Measurements from ENCODE around the gene MICAL3.
A peak's percentile ranks its signal among the peaks of the same experiment; 100 is the strongest.

MICAL3 gene

DNA sequence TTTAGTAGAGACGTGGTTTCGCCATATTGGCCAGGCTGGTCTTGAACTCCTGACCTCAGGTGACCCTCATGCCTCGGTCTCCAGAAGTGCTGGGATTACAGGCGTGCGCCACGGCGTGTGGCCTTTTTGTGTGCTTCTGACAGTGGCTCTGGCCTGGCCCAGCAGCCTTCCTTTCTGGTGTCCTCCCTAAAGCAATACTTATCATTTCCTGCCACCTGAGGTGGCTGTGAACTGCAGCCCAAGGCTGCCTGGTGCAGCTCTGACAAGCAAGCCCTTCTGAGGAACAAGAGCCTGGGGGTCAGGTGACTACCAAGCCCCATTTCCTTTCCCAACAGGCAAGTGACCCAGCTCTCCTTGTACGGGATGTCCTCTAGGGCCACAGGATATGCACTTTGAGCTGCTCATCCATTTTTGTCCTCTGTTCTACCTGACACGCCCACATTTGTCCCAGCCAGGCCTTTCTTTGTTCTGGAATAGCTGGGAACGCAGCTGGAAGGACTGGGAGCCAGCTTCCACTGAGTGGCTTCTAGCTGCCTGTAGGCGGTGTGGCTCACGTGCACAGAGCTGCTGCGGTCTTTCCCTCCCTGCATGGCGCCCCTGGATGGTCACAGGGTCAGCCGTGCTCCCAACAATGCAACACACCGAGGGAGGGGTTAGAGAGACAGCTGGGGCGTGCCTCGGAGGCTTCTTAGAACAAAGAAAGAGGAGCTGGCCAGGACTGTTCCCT lies 237.8 kb downstream of the MICAL3 start:
- Histone ChIP-seq H3K36me3 (replicated peaks) (no peaks in the 10 kb centered on the region), H3K27me3 (replicated peaks) (no peaks in the 10 kb centered on the region), H3K27ac (no peak overlapping the region), H3K4me3 (ENCODE audit: low read depth, low read length) (no peak overlapping the region)
- no peak for DNase-seq
- TF ChIP-seq, protein P1, sequence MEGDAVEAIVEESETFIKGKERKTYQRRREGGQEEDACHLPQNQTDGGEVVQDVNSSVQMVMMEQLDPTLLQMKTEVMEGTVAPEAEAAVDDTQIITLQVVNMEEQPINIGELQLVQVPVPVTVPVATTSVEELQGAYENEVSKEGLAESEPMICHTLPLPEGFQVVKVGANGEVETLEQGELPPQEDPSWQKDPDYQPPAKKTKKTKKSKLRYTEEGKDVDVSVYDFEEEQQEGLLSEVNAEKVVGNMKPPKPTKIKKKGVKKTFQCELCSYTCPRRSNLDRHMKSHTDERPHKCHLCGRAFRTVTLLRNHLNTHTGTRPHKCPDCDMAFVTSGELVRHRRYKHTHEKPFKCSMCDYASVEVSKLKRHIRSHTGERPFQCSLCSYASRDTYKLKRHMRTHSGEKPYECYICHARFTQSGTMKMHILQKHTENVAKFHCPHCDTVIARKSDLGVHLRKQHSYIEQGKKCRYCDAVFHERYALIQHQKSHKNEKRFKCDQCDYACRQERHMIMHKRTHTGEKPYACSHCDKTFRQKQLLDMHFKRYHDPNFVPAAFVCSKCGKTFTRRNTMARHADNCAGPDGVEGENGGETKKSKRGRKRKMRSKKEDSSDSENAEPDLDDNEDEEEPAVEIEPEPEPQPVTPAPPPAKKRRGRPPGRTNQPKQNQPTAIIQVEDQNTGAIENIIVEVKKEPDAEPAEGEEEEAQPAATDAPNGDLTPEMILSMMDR (IDR thresholded peaks at IDR 0.05; ENCODE audit: low read depth, low read length, missing control alignments) = no peak
- in situ Hi-C loops (cut with HindIII; ENCODE audit: low pct_ligation_motif_present, low sequenced_read_pairs) = no loop called here

DNA sequence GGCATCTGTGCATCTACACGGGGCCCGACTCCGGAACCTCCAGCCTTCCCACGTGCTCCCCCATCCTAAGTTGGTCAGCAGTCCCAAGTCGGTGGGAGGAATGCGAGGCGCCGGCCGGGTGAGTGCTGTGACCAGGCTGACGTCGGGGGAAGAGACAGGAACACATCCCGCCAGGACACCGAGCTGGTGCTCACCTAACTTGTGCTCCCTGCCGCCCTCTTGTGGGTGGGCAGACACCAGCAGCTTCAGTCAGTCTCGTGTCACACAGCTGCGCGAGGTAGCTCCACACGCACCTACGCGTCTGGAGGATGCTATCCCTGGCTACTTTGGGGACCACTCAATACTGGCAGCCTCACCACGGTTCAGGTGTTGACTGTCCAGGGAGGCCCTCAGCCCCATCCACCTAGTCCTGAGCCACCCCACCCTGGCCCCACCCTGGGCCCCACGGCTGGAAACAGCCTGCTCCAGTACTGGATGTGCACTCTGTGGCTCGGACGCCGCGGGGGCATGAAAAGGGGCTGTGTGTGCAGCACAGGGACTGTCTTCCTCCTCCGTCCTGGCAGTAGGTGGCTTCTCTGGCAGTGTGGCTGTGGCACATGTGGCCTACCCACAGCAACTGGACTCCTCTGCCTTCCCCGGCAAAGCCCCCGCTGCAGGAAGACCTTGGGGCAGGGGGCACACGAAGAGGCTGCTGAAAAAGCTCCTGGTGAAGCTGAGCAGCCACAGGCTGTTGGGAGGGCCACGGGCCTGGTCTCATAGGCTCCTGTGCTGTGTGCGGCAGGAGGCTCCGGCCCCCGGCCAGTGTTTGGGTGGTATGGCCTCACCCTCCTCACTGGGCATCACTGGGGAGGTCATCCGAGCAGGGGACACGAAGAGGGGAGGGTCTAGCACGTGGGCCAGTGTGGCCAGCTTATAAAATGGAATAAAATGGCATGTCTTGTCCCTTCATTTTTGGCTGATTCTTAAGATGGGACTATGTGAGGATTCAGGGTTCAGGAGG lies 238.9 kb downstream of the MICAL3 start:
- TF ChIP-seq, protein P1 (IDR thresholded peaks at IDR 0.05; ENCODE audit: low read depth, low read length, missing control alignments) = peak; percentile 71
- no peaks in the 10 kb centered on the region for H3K27me3 ChIP-seq (replicated peaks)
- DNase-seq = no peak
- H3K27ac ChIP-seq = no peak overlapping the region
- no peaks in the 10 kb centered on the region for H3K36me3 ChIP-seq (replicated peaks)
- in situ Hi-C loops (cut with HindIII; ENCODE audit: low pct_ligation_motif_present, low sequenced_read_pairs) = no loop called here
- H3K4me3 ChIP-seq (ENCODE audit: low read depth, low read length) = no peak overlapping the region

DNA sequence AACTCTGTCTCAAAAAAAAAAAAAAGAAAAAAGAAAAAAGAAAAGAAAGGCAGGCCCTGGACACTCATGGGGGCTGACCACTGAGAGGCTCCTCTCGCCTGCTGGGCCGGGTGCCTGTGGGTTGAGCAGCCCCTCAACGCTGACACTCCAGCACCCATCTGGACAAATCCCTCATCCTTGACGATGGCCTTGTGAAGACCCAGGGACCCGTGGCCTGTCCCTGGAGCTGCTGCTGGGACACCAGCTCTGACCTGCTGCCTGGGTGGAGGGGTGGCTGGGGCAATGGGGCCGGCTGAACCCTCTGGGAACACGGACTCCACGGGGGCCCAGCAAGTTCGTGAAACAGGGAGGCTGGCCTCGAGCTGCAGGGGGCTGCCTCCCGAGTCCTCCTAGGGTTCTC lies 239.6 kb downstream of the MICAL3 start:
- no peak for DNase-seq
- in situ Hi-C loops (cut with HindIII; ENCODE audit: low pct_ligation_motif_present, low sequenced_read_pairs) = no loop called here
- Histone ChIP-seq H3K27me3 (replicated peaks) (no peaks in the 10 kb centered on the region), H3K4me3 (ENCODE audit: low read depth, low read length) (no peak overlapping the region), H3K36me3 (replicated peaks) (no peaks in the 10 kb centered on the region), H3K27ac (no peak overlapping the region)
- TF ChIP-seq, protein P1 (IDR thresholded peaks at IDR 0.05; ENCODE audit: low read depth, low read length, missing control alignments) = no peak

DNA sequence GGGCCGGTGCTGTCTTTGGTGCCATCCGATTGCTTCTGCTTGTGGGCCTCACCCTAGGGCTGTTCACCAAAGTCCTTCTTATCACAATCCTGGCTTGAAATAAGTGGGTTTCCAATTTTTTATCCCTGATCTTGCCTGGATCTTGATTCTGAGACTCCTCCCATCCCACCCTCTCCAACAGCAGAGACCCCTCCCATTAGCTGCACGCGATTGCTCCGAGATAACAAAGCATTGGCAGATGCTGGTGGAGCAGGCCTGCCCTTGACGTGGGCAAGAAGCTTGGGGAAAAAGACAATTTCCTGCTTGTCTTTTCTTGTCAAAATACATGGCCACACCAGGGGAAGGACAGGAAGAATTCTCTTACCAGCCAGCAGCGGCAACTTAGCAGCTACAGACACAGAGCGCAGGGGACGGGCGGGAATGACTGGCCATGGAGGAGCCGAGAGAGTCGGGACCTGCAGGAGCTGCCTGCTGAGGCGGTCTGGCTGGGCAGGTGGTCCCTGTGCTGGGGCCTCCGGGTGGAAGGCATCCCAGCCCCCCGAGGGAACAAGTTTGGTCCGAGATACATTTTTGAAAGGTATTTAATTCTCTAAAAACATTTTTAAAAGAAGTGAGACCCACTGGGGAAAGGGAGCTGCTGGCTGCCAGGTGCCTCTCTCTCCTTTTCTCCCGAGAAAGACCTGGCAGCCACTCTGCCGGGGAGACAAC lies 240.4 kb downstream of the MICAL3 start:
- DNase-seq = no peak
- TF ChIP-seq, protein P1 (IDR thresholded peaks at IDR 0.05; ENCODE audit: low read depth, low read length, missing control alignments) = no peak
- no peak overlapping the region for H3K4me3 ChIP-seq (ENCODE audit: low read depth, low read length)
- H3K36me3 ChIP-seq (replicated peaks) = no peaks in the 10 kb centered on the region
- in situ Hi-C loops (cut with HindIII; ENCODE audit: low pct_ligation_motif_present, low sequenced_read_pairs) = no loop called here
- H3K27me3 ChIP-seq (replicated peaks) = no peaks in the 10 kb centered on the region
- H3K27ac ChIP-seq = no peak overlapping the region

DNA sequence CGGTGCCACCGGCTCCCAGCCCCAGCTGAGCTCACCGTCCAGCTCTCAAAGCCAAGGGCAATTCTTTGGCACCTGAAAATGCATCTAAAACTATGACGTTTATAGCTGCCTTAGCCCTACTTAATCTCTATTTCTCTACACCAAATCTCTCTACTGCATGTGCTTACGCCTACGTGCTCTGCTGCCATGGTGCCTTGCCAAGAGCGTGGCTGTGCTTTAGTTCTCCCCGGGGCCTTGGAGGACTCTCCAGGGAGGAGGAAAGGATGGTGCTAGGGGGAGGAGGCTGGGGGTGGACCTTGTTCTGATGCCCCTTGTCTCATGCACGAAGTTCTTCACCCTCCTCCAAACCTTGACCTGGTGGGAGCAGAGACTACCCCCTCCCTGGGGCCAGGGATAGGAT lies 241.0 kb downstream of the MICAL3 start:
- no peaks in the 10 kb centered on the region for H3K27me3 ChIP-seq (replicated peaks)
- no peak overlapping the region for H3K4me3 ChIP-seq (ENCODE audit: low read depth, low read length)
- TF ChIP-seq, protein P1 (IDR thresholded peaks at IDR 0.05; ENCODE audit: low read depth, low read length, missing control alignments) = no peak
- no peak for DNase-seq
- no peaks in the 10 kb centered on the region for H3K36me3 ChIP-seq (replicated peaks)
- in situ Hi-C loops (cut with HindIII; ENCODE audit: low pct_ligation_motif_present, low sequenced_read_pairs) = no loop called here
- H3K27ac ChIP-seq = no peak overlapping the region
